Measurements from ENCODE around the gene GPI.
"Not testable (repeated sequence)": the region's sequence is repeated elsewhere in the genome, so short reads cannot be mapped to it uniquely, and the experiment has no call there.

The GPI gene

GRCh38 chr19:34367624-34367957 lies 2.6 kb downstream of the GPI start:
- no peak for DNase-seq (ENCODE audit: low read depth in 2 of 2)

DNA sequence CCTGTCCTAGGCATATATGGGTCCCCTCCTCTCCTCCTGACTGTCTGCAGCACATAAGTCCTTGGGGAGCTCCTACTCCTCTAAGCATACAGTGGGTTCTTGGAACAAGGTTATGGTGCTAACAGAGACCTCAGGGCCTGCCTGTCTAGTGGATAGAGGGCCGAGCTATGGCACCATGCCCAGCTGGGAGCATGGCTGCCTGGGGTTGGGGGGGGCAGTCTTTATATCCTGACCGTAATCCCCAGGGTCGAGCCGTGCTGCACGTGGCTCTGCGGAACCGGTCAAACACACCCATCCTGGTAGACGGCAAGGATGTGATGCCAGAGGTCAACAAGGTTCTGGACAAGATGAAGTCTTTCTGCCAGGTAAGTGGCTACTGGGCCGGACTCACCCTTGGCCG lies 3.3 kb downstream of the GPI start:
- no peak for DNase-seq (ENCODE audit: low read depth in 2 of 2)

DNA sequence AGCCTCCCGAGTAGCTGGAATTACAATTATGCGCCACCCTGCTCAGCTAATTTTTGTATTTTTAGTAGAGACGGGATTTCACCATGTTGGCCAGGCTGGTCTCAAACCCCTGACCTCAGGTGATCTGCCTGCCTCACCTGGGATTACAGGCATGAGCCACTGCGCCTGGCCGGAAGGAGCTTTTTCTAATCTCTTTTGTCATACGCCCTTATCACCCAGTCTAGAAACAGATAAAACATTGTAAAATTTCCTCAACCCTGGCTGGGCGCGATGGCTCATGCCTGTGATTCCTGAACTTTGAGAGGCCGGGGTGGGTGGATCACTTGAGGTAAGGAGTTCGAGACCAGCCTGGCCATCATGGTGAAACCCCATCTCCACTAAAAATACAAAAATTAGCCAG lies 4.2 kb downstream of the GPI start:
- not testable (repeated sequence) for DNase-seq (ENCODE audit: low read depth in 2 of 2)

- DNase-seq (ENCODE audit: low read depth in 2 of 2), result no peak
Observed at GRCh38 chr19:34370117-34370516, 5.1 kb downstream of the GPI start.

- no peak for DNase-seq (ENCODE audit: low read depth in 2 of 2)
Observed at GRCh38 chr19:34370983-34371382, 6.0 kb downstream of the GPI start.

- DNase-seq (ENCODE audit: low read depth in 2 of 2), result no peak
Observed at GRCh38 chr19:34373601-34374288, 8.7 kb downstream of the GPI start.

DNA sequence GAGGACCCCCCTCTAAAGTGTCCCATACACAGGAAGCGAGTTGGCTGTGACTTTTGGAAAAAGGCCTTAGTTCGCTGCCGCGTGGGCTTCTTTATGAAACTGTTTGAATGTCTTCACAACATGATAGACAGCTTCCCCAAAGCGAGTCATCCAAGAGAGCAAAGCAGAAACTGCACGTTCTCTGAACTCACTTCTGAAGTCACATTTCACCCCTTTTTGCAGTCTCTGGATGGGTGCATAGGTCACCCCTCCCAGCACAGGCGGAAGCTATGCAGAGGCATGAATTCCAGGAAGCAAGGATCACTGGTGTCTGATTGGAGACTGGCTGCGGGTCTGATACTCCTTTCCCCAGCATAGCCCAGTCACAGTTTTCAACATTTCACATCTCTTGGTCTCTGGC lies 10.6 kb downstream of the GPI start:
- DNase-seq (ENCODE audit: low read depth in 2 of 2), result no peak

- no peak for DNase-seq (ENCODE audit: low read depth in 2 of 2)
Observed at GRCh38 chr19:34380639-34381241, 15.7 kb downstream of the GPI start.

DNA sequence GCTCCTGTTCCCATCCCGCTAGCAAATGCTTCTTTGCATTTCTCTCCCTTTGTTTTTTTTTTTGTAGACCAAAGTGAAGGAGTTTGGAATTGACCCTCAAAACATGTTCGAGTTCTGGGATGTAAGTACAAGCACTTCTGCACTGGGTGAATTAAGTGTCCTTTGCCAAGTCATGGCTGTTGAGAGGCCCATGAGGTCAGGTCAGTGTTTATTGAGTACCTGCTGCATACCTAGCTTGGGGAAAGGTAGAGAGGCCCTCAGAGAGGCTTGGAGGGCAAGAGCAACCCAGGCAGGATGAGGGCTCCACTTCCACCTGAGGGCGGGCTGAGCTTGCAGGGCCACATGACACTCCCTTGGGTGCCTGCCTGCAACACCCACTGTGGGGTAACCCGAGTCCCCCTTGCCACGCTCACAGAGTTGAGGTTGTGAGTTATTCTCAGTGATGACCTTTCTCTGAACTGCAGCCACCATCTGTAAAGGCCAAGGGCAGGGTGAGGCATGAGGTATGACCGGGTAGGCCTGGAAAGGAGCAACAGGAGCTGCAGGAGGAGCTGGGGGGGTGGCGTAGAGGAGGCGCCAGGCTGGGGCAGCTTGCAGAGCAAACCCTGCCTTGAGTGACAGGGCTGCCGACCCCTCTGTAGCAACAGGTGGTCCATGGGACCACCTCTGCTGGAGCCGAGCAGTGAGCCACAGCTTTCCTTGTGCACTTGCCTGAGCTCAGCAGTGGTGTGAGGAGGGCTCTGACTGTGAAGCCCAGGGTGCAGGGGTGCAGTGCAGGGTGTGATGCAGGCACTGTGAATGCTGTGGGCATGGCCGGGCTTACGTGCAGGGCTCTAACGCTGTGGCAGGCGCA lies 16.6 kb downstream of the GPI start:
- DNase-seq (ENCODE audit: low read depth in 2 of 2), result no peak

DNA sequence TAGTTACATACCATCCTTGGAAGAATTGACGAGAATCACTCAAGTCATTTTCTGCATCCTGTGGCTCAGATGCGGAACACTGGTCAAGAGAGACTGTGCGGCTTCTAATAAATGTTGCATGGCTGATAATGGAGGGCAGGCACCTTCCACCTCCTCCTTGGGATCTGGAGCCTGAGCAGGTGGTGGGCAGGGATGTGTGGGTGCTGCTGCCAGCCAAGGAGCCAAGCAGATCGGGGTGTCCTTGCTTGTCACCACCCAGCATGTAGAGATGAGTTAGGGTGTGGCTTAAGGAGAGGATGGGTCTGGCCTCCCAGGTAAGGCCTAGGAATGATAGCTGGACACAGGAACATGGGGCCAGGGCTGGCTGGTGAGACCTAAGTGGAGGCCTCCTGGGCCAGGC lies 17.5 kb downstream of the GPI start:
- DNase-seq (ENCODE audit: low read depth in 2 of 2), result no peak

DNA sequence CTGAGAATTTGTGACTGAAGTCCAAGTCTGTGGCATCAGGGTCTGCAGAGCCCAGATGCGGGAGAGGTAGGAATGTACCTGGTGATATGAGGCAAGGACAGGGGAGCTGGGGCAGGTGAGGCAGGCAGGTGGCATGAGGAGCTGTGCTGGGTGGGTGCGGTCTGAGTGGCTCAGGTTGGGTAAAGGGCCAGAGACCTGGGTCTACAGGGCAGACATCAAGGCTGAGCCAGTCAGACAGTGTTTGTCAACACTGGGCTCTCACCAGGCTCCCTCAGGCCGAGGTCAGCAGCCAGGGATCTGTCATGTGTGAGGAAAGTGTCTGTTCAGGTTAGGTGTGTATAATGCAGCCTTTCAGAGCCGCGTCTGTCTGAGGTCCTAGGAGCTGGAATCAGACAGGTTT lies 18.6 kb downstream of the GPI start:
- no peak for DNase-seq (ENCODE audit: low read depth in 2 of 2)

DNA sequence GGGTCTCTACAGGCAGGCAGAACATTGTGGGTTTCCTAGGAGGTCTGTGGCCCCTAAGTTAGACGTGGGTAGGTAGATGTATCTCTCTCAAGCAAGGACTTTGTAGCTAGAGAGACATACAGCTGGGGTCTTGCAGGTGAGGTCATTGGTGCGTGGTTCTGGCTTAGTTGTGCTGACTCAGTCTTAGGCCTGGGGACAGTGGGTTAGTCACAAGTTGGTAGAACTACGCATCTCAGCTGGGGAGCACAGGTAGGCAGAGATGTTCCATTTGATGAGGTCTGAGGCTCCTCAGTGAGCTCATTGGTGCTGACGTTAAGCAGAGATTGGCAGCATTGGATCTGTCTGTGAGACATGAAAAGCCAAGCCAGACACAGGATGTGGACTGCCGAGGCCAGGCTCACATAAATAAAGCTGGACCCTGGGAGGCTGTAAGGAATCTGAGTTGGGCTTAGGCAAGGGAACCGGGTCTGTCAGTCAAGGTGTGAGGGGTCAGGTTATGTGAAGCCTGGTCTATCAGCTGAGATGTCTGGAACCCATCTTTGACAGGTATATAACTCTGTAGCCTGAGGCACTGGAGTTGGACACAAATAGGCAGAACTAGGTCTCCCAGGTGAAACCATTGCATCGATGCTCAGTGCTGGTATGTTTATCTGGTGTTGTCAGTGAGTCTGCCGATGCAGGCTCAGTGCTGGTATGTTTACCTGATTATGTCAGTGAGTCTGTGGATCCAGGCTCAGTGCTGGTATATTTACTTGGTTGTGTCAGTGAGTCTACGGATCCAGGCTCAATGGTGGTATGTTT lies 21.8 kb downstream of the GPI start:
- DNase-seq (ENCODE audit: low read depth in 2 of 2), result no peak

- DNase-seq (ENCODE audit: low read depth in 2 of 2), result no peak
Observed at GRCh38 chr19:34387446-34387810, 22.4 kb downstream of the GPI start.

DNA sequence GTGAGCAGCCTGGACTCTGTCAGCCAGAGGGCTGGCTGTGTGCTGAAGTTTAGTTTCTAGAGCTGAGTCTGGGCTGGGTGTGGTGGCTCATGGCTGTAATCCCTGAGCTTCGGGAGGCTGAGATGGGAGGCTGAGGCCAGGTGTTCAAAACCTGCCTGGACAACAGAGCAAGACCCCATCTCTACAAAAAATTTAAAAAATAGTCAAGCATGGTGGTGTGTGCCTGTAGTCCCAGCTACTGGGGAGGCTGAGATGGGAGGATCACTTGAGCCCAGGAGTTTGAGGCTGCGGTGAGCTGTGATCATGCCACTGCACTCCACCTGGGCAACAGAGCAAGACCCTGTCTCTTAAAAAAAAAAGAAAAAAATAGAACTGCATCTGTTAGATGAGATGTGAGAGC lies 23.7 kb downstream of the GPI start:
- not testable (repeated sequence) for DNase-seq (ENCODE audit: low read depth in 2 of 2)

- no peak for DNase-seq (ENCODE audit: low read depth in 2 of 2)
Observed at GRCh38 chr19:34391813-34392212, 26.8 kb downstream of the GPI start.

DNA sequence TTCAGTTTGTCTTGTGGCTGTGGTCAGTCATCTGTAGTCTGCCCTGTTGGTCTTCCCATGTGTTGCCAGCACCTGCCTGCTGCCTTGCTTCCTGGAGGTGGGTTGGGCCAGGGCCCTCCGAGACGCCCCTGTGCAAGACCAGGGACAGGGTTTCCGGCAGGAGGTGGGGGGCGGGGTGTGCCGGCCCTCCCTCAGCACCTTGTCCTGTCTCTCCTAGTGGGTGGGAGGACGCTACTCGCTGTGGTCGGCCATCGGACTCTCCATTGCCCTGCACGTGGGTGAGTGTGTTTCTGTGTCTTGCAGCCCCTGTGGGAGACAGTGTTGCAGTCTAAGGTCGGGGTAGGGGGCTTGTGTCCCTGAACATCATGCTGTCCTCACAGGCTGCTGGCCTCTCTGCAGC lies 28.0 kb downstream of the GPI start:
- DNase-seq (ENCODE audit: low read depth in 2 of 2), result no peak

DNA sequence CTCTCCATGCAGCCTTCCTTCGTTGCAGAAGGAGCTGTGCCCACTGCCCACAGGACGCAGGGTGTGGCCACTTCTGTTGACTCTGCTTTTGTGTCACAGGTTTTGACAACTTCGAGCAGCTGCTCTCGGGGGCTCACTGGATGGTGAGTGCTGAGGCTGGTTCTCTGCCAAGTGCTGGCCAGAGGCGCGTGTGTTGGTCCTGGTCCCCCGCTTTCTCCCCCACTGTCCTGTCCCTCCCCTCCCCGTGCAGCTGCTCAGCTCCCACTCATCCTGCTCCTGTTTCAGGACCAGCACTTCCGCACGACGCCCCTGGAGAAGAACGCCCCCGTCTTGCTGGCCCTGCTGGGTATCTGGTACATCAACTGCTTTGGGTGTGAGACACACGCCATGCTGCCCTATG lies 28.6 kb downstream of the GPI start:
- no peak for DNase-seq (ENCODE audit: low read depth in 2 of 2)

GRCh38 chr19:34397853-34398252 lies 32.9 kb downstream of the GPI start:
- DNase-seq (ENCODE audit: low read depth in 2 of 2), result no peak

- no peak for DNase-seq (ENCODE audit: low read depth in 2 of 2)
Observed at GRCh38 chr19:34399886-34400285, 34.9 kb downstream of the GPI start.

GRCh38 chr19:34400844-34401243 lies 35.8 kb downstream of the GPI start:
- DNase-seq (ENCODE audit: low read depth in 2 of 2), result not testable (repeated sequence)

GRCh38 chr19:34402074-34402600 lies 37.1 kb downstream of the GPI start:
- DNase-seq (ENCODE audit: low read depth in 2 of 2), result no peak

DNA sequence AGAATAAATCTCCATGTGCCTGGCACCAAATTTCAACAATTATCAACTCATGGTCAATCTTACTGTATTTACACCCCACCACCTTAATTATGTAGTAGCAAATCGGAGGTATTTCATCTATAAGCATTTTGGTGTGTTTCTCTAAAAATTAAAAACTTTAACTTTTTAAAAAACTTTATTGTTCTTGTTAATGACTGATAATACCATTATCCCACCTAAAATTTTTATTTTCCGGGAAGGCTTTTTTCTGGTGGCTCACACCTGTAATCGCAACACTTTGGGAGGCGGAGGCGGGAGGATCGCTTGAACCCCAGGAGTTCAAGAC lies 38.8 kb downstream of the GPI start:
- no peak for DNase-seq (ENCODE audit: low read depth in 2 of 2)
